GM21717 (cell line): Measurements from ENCODE around the gene AMMECR1.
"Not testable (repeated sequence)": the region's sequence is repeated elsewhere in the genome, so short reads cannot be mapped to it uniquely, and the experiment has no call there.

Experiments
- ATAC-seq: cut with Tn5 transposase; IDR thresholded peaks from one replicate; pipeline ENCODE4 v1.9.1; 2021; ENCODE audit warnings: mild to moderate bottlenecking, moderate library complexity; ENCODE audit not compliant: unreplicated experiment

The AMMECR1 gene

DNA sequence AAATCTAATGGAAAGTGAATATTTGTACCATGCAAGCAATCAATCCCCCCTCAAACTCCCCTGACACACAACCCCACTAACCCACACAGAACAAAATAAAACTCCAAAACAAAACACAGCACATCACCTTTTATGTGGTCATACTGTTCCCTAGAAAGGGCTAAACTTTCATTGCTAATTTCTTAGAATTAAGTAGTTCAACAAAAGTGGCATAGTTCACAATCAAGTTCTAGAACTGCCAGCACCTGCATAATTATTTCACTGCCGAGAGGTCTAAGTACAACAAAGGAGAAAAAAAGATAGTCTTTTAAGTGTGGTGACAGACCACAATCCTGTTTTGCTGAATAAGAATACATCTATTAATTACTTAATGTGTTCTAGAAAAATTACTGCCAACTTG, 58.8 kb downstream of the AMMECR1 start:
- ATAC-seq = no peak

GRCh38 chrX:110258552-110258951, 59.3 kb downstream of the AMMECR1 start:
- ATAC-seq = no peak

DNA sequence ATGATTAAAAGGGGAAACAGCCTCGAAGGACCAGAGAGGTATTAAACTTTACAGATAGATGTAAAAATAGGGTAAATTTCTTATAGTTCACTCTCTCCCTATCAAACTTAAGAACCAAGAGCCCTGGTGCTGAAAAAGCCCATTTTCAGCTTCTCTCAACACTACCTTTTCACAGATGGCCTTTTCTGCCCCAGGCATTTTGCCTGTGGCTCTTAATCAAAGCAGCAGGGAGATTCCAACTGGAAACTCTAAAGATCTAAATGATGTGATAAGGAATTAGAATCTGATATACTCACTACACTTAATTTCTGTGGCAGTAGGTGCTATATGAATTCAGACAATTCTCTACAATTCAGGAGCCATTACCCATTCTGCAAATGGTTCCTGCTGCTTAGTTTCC, 60.0 kb downstream of the AMMECR1 start:
- ATAC-seq = no peak

DNA sequence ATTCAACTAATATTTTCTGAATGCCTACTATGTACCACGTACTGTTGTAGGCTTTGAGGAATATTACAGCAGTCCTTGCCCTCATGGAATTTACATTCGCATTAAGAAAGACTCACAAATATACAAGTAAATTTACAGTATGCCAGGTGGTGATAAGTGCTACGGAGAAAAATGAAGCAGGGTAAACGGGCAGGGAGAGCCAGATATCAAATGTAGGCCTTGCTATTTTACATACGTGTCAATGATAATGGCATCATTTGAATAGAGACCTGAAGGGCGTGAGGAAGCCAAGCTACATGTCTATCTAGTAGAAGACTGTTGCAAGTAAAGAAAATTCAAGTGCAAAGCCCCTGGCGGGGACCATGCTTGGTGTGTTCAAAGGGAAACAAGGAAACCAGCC, 65.2 kb downstream of the AMMECR1 start:
- no peak for ATAC-seq

GRCh38 chrX:110251961-110252360, 65.9 kb downstream of the AMMECR1 start:
- no peak for ATAC-seq

GRCh38 chrX:110251526-110251925, 66.4 kb downstream of the AMMECR1 start:
- ATAC-seq = no peak

DNA sequence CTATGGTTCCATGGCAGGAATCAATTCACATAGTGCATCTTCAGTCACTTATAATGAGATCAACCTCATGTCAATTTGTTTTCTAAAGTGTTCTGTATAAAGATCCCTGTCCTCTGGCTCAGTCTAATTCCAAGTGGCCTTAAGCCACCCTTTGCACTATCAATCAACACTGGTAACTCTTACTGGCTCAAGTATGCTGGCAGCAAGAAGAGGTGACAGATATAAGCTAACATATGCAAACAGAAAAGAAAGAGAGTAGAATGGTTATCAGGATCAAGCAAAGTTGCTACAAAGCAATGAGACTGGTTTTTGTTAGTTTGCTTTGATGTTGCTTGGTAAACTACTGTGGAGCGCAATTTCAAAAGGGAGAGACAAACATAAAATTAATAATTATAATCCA, 67.0 kb downstream of the AMMECR1 start:
- no peak for ATAC-seq

DNA sequence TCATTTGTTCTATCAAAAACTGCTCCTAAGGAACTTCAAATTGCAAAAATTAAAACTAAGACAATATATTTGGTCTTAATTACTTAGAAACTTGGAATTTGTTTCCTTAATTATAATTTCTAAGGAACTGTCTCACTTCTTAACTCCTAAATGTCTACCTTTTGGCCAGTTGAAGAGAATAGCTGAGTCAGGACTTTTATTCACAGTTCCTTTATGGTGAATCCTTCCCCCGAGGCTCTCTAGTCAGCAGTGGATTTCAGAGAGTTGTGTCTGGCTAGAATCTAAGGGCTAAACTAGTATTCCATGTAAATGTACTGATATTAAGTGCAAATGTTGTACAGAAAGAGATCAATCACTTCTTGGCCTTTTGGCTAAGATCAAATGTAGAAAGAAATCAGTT, 69.3 kb downstream of the AMMECR1 start:
- no peak for ATAC-seq

DNA sequence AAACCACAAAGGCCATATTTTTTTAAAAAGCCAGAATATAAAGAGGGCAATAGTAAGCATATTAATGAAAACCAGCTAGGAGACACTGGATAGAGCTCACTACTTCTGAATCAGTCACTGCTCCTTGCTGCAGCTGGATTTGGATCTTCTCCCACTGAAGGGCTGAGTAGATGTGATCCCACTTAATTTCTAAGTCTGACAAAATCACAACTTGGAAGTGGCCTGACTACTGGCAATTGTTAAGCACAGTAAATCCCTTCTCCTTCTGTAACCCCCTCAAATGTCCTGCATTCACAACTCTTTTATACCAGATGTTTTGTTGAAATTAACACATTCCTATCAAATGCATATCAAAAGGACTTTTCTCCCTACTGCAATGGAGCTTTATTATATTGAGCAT, 72.9 kb downstream of the AMMECR1 start:
- ATAC-seq = no peak

GRCh38 chrX:110242371-110242770, 75.5 kb downstream of the AMMECR1 start:
- ATAC-seq = no peak

DNA sequence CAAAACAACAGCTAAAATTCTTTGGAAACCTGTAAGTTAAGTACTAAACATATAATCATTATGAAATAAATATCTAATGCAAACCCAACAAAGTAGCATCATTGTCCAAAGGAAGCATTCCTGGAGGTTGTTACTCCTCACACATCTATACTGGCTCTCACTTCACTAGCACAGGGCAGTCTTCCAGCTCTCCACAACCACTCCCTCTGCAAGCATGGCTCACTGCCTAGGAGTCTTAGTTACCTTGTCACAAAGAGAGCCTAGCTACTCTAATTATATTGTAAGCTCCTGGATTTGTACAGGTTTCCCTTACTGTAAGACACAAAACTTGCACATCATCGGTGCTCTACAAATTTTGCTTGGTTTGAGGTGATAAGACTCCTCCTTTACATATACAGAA, 76.1 kb downstream of the AMMECR1 start:
- ATAC-seq = no peak

DNA sequence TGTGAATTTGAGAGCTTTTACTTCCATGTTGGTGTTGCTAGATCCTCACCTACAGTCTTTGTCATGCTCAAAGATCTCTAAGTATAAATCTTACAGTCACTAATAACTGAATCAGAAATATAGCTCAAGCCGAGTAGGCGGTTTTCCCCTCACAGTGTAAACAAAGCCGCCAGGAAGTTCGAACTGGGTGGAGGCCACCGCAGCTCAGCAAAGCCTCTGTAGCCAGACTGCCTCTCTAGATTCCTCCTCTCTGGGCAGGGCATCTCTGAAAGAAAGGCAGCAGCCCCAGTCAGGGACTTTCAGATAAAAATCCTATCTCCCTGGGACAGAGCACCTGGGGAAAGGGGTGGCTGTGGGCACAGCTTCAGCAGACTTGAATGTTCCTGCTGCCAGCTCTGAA, 79.6 kb downstream of the AMMECR1 start:
- not testable (repeated sequence) for ATAC-seq

- ATAC-seq = not testable (repeated sequence)
Measured at GRCh38 chrX:110231485-110231884, 86.4 kb downstream of the AMMECR1 start.

DNA sequence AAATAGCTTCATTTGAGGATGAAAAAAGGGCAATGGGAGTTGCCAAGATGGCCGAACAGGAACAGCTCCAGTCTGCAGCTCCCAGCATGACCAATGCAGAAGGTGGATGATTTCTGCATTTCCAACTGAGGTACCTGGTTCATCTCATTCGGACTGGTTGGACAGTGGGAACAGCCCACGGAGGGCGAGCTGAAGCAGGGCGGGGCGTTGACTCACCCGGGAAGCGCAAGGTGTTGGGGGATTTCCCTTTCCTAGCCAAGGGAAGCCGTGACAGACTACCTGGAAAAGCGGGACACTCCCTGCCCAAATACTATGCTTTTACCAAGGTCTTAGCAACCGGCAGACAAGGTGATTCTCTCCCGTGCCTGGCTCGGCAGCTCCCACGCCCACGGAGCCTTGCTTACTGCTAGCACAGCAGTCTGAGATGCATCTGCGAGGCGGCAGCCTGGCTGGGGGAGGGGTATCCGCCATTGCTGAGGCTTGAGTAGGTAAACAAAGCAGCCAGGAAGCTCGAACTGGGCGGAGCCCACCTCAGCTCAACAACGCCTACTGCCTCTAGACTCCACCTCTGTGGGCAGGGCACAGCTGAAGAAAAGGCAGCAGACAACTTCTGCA, 88.3 kb downstream of the AMMECR1 start:
- ATAC-seq = not testable (repeated sequence)

GRCh38 chrX:110228453-110228852, 89.4 kb downstream of the AMMECR1 start:
- ATAC-seq = no peak

DNA sequence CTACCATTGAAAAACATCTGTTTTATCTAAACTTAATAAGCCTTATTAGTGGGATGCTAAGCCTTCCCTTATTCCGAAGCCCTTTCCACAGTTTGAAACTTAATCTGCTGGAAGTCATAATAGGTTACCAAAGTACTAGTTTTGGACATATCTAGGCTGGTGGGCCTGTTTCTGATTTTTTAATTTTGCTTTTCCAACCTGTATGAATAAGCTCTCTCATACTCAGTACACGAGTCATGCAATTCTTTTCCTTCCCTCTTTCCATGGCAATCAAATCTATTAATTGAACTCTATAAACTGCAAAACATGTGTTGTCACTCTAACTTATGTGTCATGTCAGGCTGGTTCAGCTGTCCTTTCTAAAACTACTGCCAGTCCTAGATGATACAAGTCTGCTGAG, 91.0 kb downstream of the AMMECR1 start:
- no peak for ATAC-seq

DNA sequence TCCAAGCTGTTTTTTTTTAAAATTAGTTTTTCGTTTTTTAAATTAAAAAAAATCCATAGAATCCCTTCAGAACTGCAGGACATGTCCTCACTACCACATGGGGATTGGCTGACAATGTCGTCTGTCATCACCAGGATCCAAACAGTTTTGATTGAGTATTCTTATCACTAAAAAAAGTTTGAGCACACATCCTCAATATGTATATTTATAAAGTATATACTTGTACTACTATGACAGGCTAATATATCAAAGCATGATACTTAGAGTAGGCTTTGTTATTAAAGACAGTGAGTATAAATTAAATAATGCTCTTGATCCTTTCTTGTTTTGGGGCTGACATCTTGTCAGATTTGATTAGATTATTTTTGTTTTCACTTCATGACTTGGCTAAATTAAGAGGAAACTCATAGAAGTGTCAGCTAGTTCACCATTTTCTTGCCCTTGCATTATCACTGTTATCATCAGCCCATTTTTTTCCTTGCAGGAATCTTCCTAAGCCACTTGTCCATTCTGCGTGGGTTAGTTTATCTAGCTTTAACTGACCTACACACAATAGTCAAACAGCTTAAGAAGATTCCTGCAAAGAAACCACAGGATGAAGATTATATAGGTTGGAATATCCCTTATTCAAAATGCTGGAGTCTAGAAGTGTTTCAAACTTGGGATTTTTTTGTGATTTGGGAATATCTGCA, 92.8 kb downstream of the AMMECR1 start:
- ATAC-seq = no peak

DNA sequence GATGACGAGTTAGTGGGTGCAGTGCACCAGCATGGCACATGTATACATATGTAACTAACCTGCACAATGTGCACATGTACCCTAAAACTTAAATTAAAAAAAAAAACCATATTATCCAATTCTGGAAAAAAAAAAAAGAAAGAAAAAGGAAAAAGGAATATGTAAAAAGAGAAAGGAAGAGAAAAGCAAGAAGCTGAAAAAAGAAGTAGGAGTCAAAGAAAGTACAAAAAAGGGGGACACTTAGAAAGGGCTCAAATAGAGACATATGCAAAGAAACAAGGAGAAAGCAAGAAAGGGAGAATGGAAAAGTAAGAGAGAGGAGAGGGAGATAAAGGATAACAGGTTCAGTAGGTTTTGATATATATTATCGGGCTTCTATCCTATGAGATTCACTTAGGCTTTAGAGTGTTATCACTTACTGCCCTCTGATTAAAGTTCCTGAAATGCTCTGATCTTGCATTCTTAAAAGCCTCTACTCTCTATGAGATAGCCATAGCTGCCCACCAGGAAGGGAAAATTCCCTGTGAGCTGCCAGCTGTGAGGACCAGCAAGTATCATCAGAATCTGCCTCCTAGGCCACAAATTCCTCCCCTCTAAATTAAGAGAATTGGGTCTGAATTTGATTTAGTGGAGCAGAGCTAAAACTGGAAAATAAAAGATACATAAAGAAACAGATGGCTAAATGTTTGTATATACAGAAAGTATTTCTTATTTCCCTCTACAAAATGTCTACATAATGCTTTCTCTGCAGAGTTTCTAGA, 95.2 kb downstream of the AMMECR1 start:
- ATAC-seq = no peak

DNA sequence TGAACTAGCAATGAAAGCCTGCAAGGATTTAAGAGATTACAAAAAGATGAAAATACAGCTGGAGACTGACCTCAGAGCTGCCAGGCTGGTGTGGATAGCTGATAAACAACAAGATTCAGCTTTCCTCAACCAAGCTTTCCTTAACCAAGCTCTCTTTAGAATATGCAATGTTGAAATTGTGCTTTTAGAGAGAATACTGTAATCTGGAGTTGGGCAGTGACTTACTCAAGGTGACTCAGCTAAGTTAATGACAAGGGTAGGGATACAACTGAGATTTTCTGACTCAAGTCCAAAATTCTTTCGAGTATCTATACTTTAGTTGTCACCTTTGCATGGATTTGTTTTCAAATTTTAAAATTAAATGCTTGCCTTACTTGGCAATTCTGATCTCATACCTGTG, 98.0 kb downstream of the AMMECR1 start:
- no peak for ATAC-seq

DNA sequence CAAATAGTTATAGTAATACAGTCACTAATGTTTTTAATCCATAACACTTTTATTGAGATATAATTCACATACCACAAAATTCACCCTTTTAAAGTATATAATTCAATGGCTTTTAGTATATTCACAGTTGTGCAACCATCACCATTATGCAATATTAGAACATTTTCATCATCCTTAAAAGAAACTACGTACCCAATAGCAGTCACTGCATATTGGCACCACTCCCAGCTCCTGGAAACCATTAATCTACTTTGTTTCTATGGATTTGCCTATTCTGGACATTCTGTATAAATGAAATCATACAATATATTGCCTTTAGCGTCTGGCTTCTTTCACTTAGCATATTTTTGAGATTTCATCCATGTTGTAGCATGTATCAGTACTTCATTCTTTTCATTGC, 99.3 kb downstream of the AMMECR1 start:
- no peak for ATAC-seq

GRCh38 chrX:110216027-110216426, 101.9 kb downstream of the AMMECR1 start:
- ATAC-seq = no peak

- ATAC-seq = no peak
Measured at GRCh38 chrX:110215411-110215810, 102.5 kb downstream of the AMMECR1 start.
